Measurements from ENCODE around the gene DHX40.
"Not testable (repeated sequence)": the region's sequence is repeated elsewhere in the genome, so short reads cannot be mapped to it uniquely, and the experiment has no call there.

DHX40 gene

GRCh38 chr17:59632398-59632797 is 67.0 kb downstream of the DHX40 start:
- no peak for DNase-seq

- DNase-seq = no peak
Measured at GRCh38 chr17:59633658-59634359, 68.4 kb downstream of the DHX40 start.

- no peak for DNase-seq
Measured at GRCh38 chr17:59634632-59635541, 69.5 kb downstream of the DHX40 start.

GRCh38 chr17:59637611-59638310 is 72.4 kb downstream of the DHX40 start:
- DNase-seq = no peak

GRCh38 chr17:59638553-59638952 is 73.1 kb downstream of the DHX40 start:
- DNase-seq = no peak

GRCh38 chr17:59641799-59642484 is 76.5 kb downstream of the DHX40 start:
- DNase-seq = no peak

- DNase-seq = no peak
Measured at GRCh38 chr17:59642565-59642964, 77.2 kb downstream of the DHX40 start.

- DNase-seq = no peak
Measured at GRCh38 chr17:59643159-59644140, 78.0 kb downstream of the DHX40 start.

GRCh38 chr17:59647288-59647687 is 81.9 kb downstream of the DHX40 start:
- no peak for DNase-seq

- no peak for DNase-seq
Measured at GRCh38 chr17:59649886-59650285, 84.5 kb downstream of the DHX40 start.

- DNase-seq = no peak
Measured at GRCh38 chr17:59650642-59651041, 85.2 kb downstream of the DHX40 start.

GRCh38 chr17:59651346-59651745 is 85.9 kb downstream of the DHX40 start:
- no peak for DNase-seq

- DNase-seq = no peak
Measured at GRCh38 chr17:59652119-59652518, 86.7 kb downstream of the DHX40 start.

GRCh38 chr17:59656624-59657023 is 91.2 kb downstream of the DHX40 start:
- DNase-seq = not testable (repeated sequence)

Measured in cortex of kidney (tissue), 1 donor.